ENCODE results near the gene NDUFS5. TPM values are rescaled to one million over a fixed set of nuclear protein-coding genes. Genes with fewer than 3 reads are reported as not detected.
"Not testable (repeated sequence)": the region's sequence is repeated elsewhere in the genome, so short reads cannot be mapped to it uniquely, and the experiment has no call there.

Gene NDUFS5
- total RNA-seq, 4 donors from 2014 or later: 99.9 to 418 (median 312) TPM

DNA sequence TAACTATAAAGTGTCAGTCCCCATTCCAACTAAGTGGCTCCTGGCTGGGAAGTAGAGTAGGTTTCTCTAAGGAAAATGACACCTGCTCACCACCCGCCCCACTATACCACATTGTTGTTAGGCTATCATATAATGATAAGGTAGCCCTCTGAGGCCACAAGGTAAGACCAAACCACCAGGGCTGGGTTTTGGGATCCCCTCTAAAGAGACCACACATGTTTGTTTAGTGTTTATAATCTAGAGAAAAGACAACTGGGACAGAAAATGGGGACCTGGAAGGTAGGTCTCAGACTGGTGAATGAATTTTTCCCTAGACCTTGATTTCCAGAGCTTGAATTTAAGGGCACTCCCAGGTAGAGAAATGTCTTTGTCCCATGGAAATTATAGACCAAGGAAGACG is 19.9 kb upstream of the NDUFS5 start:
- TF ChIP-seq POLR2AphosphoS5 (IDR thresholded peaks at IDR 0.05): no peak
- TF ChIP-seq, protein P1, sequence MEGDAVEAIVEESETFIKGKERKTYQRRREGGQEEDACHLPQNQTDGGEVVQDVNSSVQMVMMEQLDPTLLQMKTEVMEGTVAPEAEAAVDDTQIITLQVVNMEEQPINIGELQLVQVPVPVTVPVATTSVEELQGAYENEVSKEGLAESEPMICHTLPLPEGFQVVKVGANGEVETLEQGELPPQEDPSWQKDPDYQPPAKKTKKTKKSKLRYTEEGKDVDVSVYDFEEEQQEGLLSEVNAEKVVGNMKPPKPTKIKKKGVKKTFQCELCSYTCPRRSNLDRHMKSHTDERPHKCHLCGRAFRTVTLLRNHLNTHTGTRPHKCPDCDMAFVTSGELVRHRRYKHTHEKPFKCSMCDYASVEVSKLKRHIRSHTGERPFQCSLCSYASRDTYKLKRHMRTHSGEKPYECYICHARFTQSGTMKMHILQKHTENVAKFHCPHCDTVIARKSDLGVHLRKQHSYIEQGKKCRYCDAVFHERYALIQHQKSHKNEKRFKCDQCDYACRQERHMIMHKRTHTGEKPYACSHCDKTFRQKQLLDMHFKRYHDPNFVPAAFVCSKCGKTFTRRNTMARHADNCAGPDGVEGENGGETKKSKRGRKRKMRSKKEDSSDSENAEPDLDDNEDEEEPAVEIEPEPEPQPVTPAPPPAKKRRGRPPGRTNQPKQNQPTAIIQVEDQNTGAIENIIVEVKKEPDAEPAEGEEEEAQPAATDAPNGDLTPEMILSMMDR (IDR thresholded peaks at IDR 0.05): no peak
- TF ChIP-seq POLR2A (IDR thresholded peaks at IDR 0.05): no peak
- no peak for TF ChIP-seq EP300 (IDR thresholded peaks at IDR 0.05; ENCODE audit: low read depth)
- DNase-seq: no peak
- Histone ChIP-seq H3K36me3 (peaks cover 0 to 82% (median 28%) of the 10 kb centered on the region in 4 donors), H3K27me3 (no peaks in the 10 kb centered on the region), H3K4me1 (no peaks in the 10 kb centered on the region), H3K27ac (no peak overlapping the region), H3K9me3 (no peaks in the 10 kb centered on the region), H3K4me3 (no peak overlapping the region)
- in situ Hi-C loops (cut with MboI; ENCODE audit: low pct_ligation_motif_present in 1 of 4, low pct_unique_long_range_greater_than_20kb in 1 of 4, low sequenced_read_pairs in 3 of 4): no loop called here
- intact Hi-C loops (cut with DNase I; ENCODE audit: low total_unique reads): no loop called here
- 74 to 80% methylated on average over 1 to 2 of the region's 2 CpGs for WGBS, 2 donors (ENCODE audit: low coverage in 1 of 2)

DNA sequence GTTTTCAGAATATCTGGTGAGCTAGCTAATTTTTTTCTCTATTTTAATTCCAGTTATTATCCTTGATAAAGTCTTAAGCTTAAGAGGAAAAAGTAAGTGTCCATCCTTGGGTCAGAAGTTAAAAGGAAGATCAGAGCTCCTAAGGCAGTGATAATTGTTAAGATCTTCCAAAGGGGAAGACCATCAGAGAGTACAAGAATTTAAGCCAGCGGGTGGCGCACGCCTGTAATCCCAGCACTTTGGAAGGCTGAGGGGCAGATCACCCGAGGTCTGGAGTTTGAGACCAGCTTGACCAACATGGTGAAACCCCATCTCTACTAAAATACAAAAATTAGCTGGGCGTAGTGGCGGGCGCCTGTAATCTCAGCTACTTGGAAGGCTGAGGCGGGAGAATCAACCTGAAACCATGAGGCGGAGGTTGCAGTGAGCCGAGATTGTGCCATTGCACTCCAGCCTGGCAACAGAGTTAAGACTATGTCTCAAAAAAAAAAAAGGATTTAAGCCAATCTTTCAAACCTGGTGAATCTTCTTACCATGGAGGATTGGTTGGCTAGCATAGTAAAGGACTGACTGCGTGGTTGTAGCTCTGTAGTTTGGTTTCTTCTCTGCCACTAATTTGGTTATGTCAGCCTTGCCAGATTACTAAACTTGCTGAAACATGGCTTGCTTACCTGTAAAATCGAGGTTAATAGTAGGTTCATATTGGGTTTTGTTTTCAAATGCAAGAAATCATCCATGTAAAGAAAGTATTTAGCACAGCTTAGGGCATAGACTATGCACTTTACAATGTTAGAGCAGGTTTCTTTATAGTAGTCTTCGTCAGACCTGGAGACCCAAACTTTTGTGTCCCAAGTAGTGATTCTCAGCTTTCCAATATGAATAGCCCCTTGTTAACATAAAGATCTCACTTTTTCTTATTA is 19.2 kb upstream of the NDUFS5 start:
- H3K4me1 ChIP-seq: no peaks in the 10 kb centered on the region
- TF ChIP-seq POLR2A (IDR thresholded peaks at IDR 0.05) (no peak), POLR2AphosphoS5 (IDR thresholded peaks at IDR 0.05) (no peak), EP300 (IDR thresholded peaks at IDR 0.05; ENCODE audit: low read depth) (no peak)
- TF ChIP-seq, protein P1 (IDR thresholded peaks at IDR 0.05): no peak
- DNase-seq: no peak
- H3K4me3 ChIP-seq: no peak overlapping the region
- 84 to 91% methylated on average over 10 to 13 of the region's 13 CpGs for WGBS, 2 donors (ENCODE audit: low coverage in 1 of 2)
- peaks cover 0 to 75% (median 26%) of the 10 kb centered on the region in 4 donors for H3K36me3 ChIP-seq
- no peaks in the 10 kb centered on the region for H3K27me3 ChIP-seq
- in situ Hi-C loops (cut with MboI; ENCODE audit: low pct_ligation_motif_present in 1 of 4, low pct_unique_long_range_greater_than_20kb in 1 of 4, low sequenced_read_pairs in 3 of 4): no loop called here
- intact Hi-C loops (cut with DNase I; ENCODE audit: low total_unique reads): no loop called here
- H3K9me3 ChIP-seq: no peaks in the 10 kb centered on the region
- H3K27ac ChIP-seq: no peak overlapping the region

DNA sequence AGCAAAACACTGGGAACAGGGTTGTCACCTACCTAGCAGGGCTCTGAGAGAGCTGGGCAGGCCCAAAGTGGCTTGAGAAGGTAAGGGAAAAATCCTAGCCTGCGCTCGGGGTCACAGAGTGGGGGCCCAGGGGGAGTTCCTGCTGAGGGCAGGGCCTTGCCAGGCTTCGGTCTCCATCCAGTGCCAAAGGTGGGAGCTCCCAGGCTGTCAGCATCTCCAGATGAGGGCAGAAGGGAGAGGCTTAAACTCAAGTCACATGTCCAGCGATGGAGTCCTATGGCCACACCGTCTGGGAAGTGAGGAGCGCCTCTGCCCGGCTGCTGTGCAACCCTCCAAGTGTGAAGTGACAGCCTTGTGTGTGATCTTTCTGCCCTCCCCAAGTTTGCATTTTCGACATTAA is 11.2 kb upstream of the NDUFS5 start:
- H3K4me3 ChIP-seq; in situ Hi-C loops (cut with MboI; ENCODE audit: low pct_ligation_motif_present in 1 of 4, low pct_unique_long_range_greater_than_20kb in 1 of 4, low sequenced_read_pairs in 3 of 4); H3K4me1 ChIP-seq; H3K9me3 ChIP-seq; H3K27me3 ChIP-seq; H3K36me3 ChIP-seq; DNase-seq; intact Hi-C loops (cut with DNase I; ENCODE audit: low total_unique reads); H3K27ac ChIP-seq: not testable (repeated sequence)
- WGBS, 2 donors (ENCODE audit: low coverage in 1 of 2): 80 to 87% methylated on average over 4 to 8 of the region's 8 CpGs

DNA sequence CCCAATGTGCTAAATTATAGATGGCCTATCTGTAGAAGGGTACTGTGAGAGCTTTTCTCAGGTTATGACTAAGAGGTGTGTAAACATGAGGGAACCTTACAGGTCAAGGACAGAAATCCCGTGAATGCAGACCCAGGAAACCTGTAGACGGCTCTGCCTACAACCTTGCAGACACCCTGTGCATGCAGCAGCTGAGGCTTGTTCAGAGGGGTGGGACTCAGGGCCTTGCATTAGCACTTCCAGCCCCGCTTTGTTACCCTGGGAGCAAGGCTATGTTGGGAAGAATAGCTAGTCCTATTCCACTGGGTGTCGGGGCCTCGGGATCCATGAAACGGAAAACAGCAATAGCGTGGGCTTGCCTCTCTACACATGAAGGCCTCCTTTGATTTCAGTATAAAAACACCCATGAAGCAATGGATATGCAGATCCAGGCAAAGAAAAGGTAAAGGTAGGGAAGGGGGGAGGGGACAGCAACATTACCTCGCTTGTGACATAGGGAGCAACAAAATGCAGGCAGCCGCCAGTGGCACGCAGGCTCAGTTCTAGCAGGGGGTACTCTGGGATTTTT is 9.5 kb upstream of the NDUFS5 start:
- Histone ChIP-seq H3K4me1 (no peaks in the 10 kb centered on the region), H3K4me3 (no peak overlapping the region), H3K27me3 (no peaks in the 10 kb centered on the region), H3K27ac (no peak overlapping the region), H3K36me3 (no peaks in the 10 kb centered on the region), H3K9me3 (no peaks in the 10 kb centered on the region)
- 76 to 82% methylated on average over 5 to 10 of the region's 10 CpGs for WGBS, 2 donors (ENCODE audit: low coverage in 1 of 2)
- in situ Hi-C loops (cut with MboI; ENCODE audit: low pct_ligation_motif_present in 1 of 4, low pct_unique_long_range_greater_than_20kb in 1 of 4, low sequenced_read_pairs in 3 of 4) (no loop called here), intact Hi-C loops (cut with DNase I; ENCODE audit: low total_unique reads) (no loop called here)
- TF ChIP-seq POLR2A (IDR thresholded peaks at IDR 0.05) (no peak), POLR2AphosphoS5 (IDR thresholded peaks at IDR 0.05) (no peak), EP300 (IDR thresholded peaks at IDR 0.05; ENCODE audit: low read depth) (no peak)
- TF ChIP-seq, protein P1 (IDR thresholded peaks at IDR 0.05): no peak
- DNase-seq: no peak
